CD1c-positive myeloid dendritic cell (primary cell): ENCODE data around the gene IFNGR1.

Experiments
- DNase-seq: peaks from one replicate; pipeline ENCODE4 v3.0.0-alpha.2; 2016; ENCODE audit errors: extremely low spot score

IFNGR1 gene

GRCh38 chr6:137155830-137156229 is 63.4 kb downstream of the IFNGR1 start:
- DNase-seq = peak; percentile 67

GRCh38 chr6:137150072-137150471 is 69.1 kb downstream of the IFNGR1 start:
- peak; percentile 82 for DNase-seq

GRCh38 chr6:137149035-137149393 is 70.2 kb downstream of the IFNGR1 start:
- DNase-seq = no peak

GRCh38 chr6:137148306-137149034 is 70.7 kb downstream of the IFNGR1 start:
- peak; percentile 94 for DNase-seq
